ENCODE data around the gene ABCG4. TPM values are rescaled to one million over a fixed set of nuclear protein-coding genes. Genes with fewer than 3 reads are reported as not detected.
A peak's percentile ranks its signal among the peaks of the same experiment; 100 is the strongest.

The ABCG4 gene
- total RNA-seq (2021; ENCODE audit: unreplicated experiment) (1.9 TPM), Bru-seq, nascent RNA (percentile 31 among the genes with signal in this experiment), BruChase-seq, experiment 1, labeled RNA remaining after a 6-hour chase (percentile 37 among the genes with signal in this experiment), BruChase-seq, experiment 2, labeled RNA remaining after a 2-hour chase (percentile 45 among the genes with signal in this experiment)
- polyA plus RNA-seq (2012) = 1.5 and 1.7 TPM in 2 replicates
- long read RNA-seq, partial matches to known transcripts = 2 of 5 reads
- long read RNA-seq, other reads (novel, unspliced or antisense) = 3 of 5 reads

- Histone ChIP-seq H2AFZ (ENCODE audit: low read depth, low read length, poor library complexity, severe bottlenecking) (peak within 1 kb of the TSS; percentile 88), H3K27ac (ENCODE audit: low read depth, low read length) (peak within 1 kb of the TSS; percentile 20; the same call in 1 of the 2 replicates)
- RAD21 ChIA-PET (ENCODE audit: low non-redundant PET in 1 of 2, low total read pairs in 2 of 2, uncharacterized antibody in 2 of 2, unreplicated experiment in 2 of 2) = no interaction called here
Observed at GRCh38 chr11:119149018-119149785, at the start of gene ABCG4. Gene ABCG4 (plus strand): TSS chr11:119149052. CDS start chr11:119149966, 914 bp downstream.

More at GRCh38 chr11:119149018-119149785, at the start of gene ABCG4:
- ChIA-PET POLR2A (interaction anchor here (1.2 kb wide), 1 partner anchor 64 kb away, joined by 3 read pairs; no protein-coding TSS in a partner anchor), CTCF (no interaction called here)
- H3K4me1 ChIP-seq (ENCODE audit: control insufficient read depth in 1 of 2, insufficient read depth in 2 of 2, low read length in 2 of 2) = peaks cover 8 to 29% of the 10 kb centered on the region in 2 experiments; a peak in 3 of 4 replicates
- H3K27me3 ChIP-seq (ENCODE audit: insufficient read depth, low read length) = no peaks in the 10 kb centered on the region
- H3K9ac ChIP-seq (ENCODE audit: low read length) = peak within 1 kb of the TSS; percentile 61
- BruUV-seq (replicated peaks) = no TSS peak
- DNase-seq (ENCODE audit: low read depth, low spot score) (no peak), ATAC-seq (peak; percentile 58)
- no peaks in the 10 kb centered on the region for H3K79me2 ChIP-seq (ENCODE audit: insufficient read depth, low read length)
- no peaks in the 10 kb centered on the region for H3K36me3 ChIP-seq (ENCODE audit: control insufficient read depth in 1 of 2, insufficient read depth in 2 of 2, low read length in 2 of 2)
- H3K9me2 ChIP-seq (ENCODE audit: insufficient read depth) = no peaks in the 10 kb centered on the region
- H3K4me2 ChIP-seq (ENCODE audit: low read length) = peak within 1 kb of the TSS; percentile 97
- H4K20me1 ChIP-seq (ENCODE audit: insufficient read depth) = no peaks in the 10 kb centered on the region
- TF ChIP-seq REST (IDR thresholded peaks at IDR 0.05; ENCODE audit: low read depth) = no peak
- no peak for TF ChIP-seq CBX3 (IDR thresholded peaks at IDR 0.05; ENCODE audit: low read depth)
- TF ChIP-seq SRF (IDR thresholded peaks at IDR 0.05; ENCODE audit: low read depth) = no peak
- TF ChIP-seq ZFX (IDR thresholded peaks at IDR 0.05) = 0 out of 2 replicates have a peak, but pooled peaks have one; percentile 13
- TF ChIP-seq RAD21 (IDR thresholded peaks at IDR 0.05; ENCODE audit: low read depth) = no peak
- no peak for TF ChIP-seq SIN3A (IDR thresholded peaks at IDR 0.05; ENCODE audit: low read depth)
- TF ChIP-seq JUND (IDR thresholded peaks at IDR 0.05) = no peak
- no peak for TF ChIP-seq EZH2 (IDR thresholded peaks at IDR 0.05)
- peak; percentile 42 for TF ChIP-seq POLR2AphosphoS5 (IDR thresholded peaks at IDR 0.05; ENCODE audit: low read depth, low read length)
- TF ChIP-seq FOSL1 (IDR thresholded peaks at IDR 0.05; ENCODE audit: low read depth) = no peak
- no peak for TF ChIP-seq EGR1 (IDR thresholded peaks at IDR 0.05; ENCODE audit: low read depth)
- no peak for TF ChIP-seq CEBPB (IDR thresholded peaks at IDR 0.05; ENCODE audit: low read depth)
- TF ChIP-seq MAX (IDR thresholded peaks at IDR 0.05) = no peak
- H3K9me3 ChIP-seq (ENCODE audit: control insufficient read depth in 1 of 2, insufficient read depth in 1 of 2, low read depth in 1 of 2, low read length in 2 of 2) = no peaks in the 10 kb centered on the region
- H3K4me3 ChIP-seq (replicated peaks in 1 of 2; ENCODE audit: low read depth in 1 of 2, low read length in 2 of 2) = peak within 1 kb of the TSS; percentile 48 to 72
- intact Hi-C loops (cut with micrococcal nuclease) = loop anchor here (5.0 kb wide), 1 partner anchor 323 kb away; no protein-coding TSS in a partner anchor
